ENCODE results near the gene KMT2B. TPM values are rescaled to one million over a fixed set of nuclear protein-coding genes. Genes with fewer than 3 reads are reported as not detected.

KMT2B gene
- total RNA-seq, 1 donor from 2014 or later: 70.2 TPM

DNA sequence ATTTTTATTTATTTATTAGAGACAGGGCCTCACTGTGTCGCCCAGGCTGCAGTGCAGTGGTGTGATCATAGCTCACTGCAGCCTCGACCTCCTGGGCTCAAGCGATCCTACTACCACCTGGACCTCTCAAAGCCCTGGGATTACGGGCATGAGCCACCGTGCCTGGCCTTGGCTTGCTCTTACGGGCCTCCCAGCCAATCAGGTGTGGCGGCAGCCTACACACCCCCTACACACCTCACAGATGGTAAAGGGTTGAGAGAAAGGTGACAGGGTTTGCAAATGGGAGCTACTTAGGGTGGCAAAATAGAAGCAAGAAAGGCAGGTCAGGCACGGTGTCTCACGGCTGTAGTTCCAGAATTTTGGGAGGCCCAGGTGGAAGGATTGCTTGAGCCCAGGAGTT, 14.5 kb upstream of the KMT2B start:
- DNase-seq (ENCODE audit: low spot score, unreplicated experiment): no peak
- Mint-ChIP-seq H3K27me3 (peaks cover 14% of the 10 kb centered on the region), H3K9me3 (ENCODE audit: low read depth) (no peaks in the 10 kb centered on the region), H3K4me3 (ENCODE audit: low read depth) (no peak overlapping the region), H3K27ac (no peak overlapping the region), H3K4me1 (ENCODE audit: low read depth) (peaks cover 2% of the 10 kb centered on the region), H3K36me3 (ENCODE audit: insufficient read depth) (no peaks in the 10 kb centered on the region)
- TF ChIP-seq CTCF (IDR thresholded peaks at IDR 0.05; ENCODE audit: unreplicated experiment): no peak

- TF ChIP-seq CTCF (IDR thresholded peaks at IDR 0.05; ENCODE audit: unreplicated experiment): no peak
- H3K4me1 Mint-ChIP-seq (ENCODE audit: low read depth): peaks cover 2% of the 10 kb centered on the region
- no peak within 1 kb of the TSS for H3K4me3 Mint-ChIP-seq (ENCODE audit: low read depth)
- DNase-seq (ENCODE audit: low spot score, unreplicated experiment): peak; percentile 41
- H3K9me3 Mint-ChIP-seq (ENCODE audit: low read depth): no peaks in the 10 kb centered on the region
- H3K27me3 Mint-ChIP-seq: peaks cover 14% of the 10 kb centered on the region
- H3K27ac Mint-ChIP-seq: no peak within 1 kb of the TSS
- H3K36me3 Mint-ChIP-seq (ENCODE audit: insufficient read depth): no peaks in the 10 kb centered on the region
Observed at GRCh38 chr19:35704218-35704617, 13.6 kb upstream of the KMT2B start, which contains the start of gene ZBTB32. Gene ZBTB32, plus strand, starts transcription at chr19:35704558. Its CDS starts 10,069 bp downstream, at chr19:35714627.

DNA sequence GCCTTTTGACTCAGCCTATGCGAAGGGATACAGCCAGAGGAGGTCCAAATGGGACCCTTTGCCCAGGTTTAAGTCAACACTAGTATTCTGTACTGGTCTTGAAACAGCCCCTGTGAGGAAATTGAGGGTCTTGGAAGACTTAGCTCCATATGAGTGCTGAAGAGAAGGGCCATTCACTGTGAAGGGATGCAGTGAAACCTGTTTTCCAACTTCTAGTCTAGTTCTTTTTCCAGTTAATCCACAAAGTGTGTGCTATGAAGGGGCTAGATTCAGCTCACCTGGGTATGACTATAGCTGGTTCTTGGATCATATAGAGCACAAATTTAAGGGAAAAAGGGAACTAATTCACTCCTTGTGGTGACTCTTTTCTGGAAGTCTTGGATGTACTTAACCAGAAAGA, 9.4 kb upstream of the KMT2B start:
- Mint-ChIP-seq H3K4me3 (ENCODE audit: low read depth) (no peak overlapping the region), H3K27me3 (peaks cover 8% of the 10 kb centered on the region), H3K9me3 (ENCODE audit: low read depth) (no peaks in the 10 kb centered on the region), H3K4me1 (ENCODE audit: low read depth) (no peaks in the 10 kb centered on the region), H3K27ac (no peak overlapping the region), H3K36me3 (ENCODE audit: insufficient read depth) (no peaks in the 10 kb centered on the region)
- no peak for DNase-seq (ENCODE audit: low spot score, unreplicated experiment)
- TF ChIP-seq CTCF (IDR thresholded peaks at IDR 0.05; ENCODE audit: unreplicated experiment): no peak

GRCh38 chr19:35710784-35711723, 6.7 kb upstream of the KMT2B start:
- Mint-ChIP-seq H3K4me3 (ENCODE audit: low read depth) (no peak overlapping the region), H3K36me3 (ENCODE audit: insufficient read depth) (no peaks in the 10 kb centered on the region), H3K4me1 (ENCODE audit: low read depth) (peaks cover 9% of the 10 kb centered on the region), H3K9me3 (ENCODE audit: low read depth) (no peaks in the 10 kb centered on the region), H3K27ac (peak overlapping the region; percentile 59), H3K27me3 (no peaks in the 10 kb centered on the region)
- TF ChIP-seq CTCF (IDR thresholded peaks at IDR 0.05; ENCODE audit: unreplicated experiment): no peak
- DNase-seq (ENCODE audit: low spot score, unreplicated experiment): no peak

DNA sequence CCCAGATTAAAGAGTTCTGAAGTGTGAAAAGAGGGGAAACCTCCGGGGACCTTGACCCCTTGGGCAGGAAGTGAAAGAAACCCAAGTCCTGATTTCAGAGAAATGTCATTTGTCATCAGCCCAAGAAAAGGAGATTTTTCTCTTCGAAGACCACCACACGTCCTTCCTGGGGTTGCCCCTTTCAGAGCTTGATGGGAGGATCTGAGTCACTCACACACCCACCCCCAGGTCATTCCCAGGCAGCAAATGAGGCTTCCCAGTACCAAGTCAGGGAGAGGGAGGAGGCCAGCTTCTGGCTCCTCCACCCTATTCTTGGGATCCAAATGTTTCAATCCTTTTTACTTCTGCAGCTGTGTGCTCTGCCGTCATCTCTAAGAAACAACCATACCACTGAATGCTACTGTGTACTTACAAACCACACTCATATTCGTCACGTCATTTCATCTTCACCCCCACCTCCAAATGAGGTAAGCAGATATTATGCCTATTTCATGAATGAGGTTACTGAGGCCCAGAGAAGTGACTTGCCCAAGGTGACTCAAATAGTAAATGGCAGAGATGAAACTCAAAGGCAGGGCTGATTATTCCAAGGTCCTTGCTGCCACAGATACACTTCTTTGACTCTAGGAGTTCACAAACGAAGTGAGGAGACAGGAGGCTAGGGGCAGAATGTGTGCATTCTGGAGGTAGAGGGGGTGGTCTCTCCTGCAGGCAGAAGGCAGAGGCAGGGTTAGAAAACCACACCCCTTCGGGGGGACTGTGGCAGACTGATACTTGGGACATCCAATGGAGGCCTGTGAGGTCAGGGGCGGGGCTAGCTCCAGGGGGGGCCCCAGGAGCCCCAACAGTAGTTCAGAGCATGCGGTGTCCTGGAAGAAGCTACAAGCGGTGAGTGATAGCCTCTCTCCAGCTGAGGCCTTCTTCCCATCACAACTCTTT, 5.0 kb upstream of the KMT2B start:
- H3K9me3 Mint-ChIP-seq (ENCODE audit: low read depth): no peaks in the 10 kb centered on the region
- no peak overlapping the region for H3K4me3 Mint-ChIP-seq (ENCODE audit: low read depth)
- peaks cover 13% of the 10 kb centered on the region for H3K4me1 Mint-ChIP-seq (ENCODE audit: low read depth)
- no peaks in the 10 kb centered on the region for H3K27me3 Mint-ChIP-seq
- TF ChIP-seq CTCF (IDR thresholded peaks at IDR 0.05; ENCODE audit: unreplicated experiment): no peak
- no peaks in the 10 kb centered on the region for H3K36me3 Mint-ChIP-seq (ENCODE audit: insufficient read depth)
- H3K27ac Mint-ChIP-seq: no peak overlapping the region
- DNase-seq (ENCODE audit: low spot score, unreplicated experiment): no peak
